AG10803 (cell line): ENCODE data around the gene COLEC12.
A peak's percentile ranks its signal among the peaks of the same experiment; 100 is the strongest.

Experiments
- DNase-seq: peaks from one replicate; pipeline ENCODE4 v3.0.0; 2010; ENCODE audit warnings: low read depth
- H3K4me3 ChIP-seq: 2 replicates; pipeline ENCODE4 v1.5.1; 2011; ENCODE audit warnings: mild to moderate bottlenecking, low read length, control low read depth
- CTCF ChIP-seq: conservative IDR thresholded peaks from 2 replicates; pipeline ENCODE4 v1.5.1; 2011; ENCODE audit warnings: mild to moderate bottlenecking, low read length, control low read depth, inconsistent platforms

Gene COLEC12

GRCh38 chr18:500632-501405 lies at the start of gene COLEC12:
COLEC12 (minus strand) TSS chr18:500701; CDS start chr18:500514, 187 bp downstream.
- peak within 1 kb of the TSS; percentile 89 for H3K4me3 ChIP-seq
- TF ChIP-seq CTCF: no peak
- DNase-seq: peak; percentile 34

GRCh38 chr18:549967-550366 lies 49.5 kb upstream of the COLEC12 start:
- no peak overlapping the region for H3K4me3 ChIP-seq
- DNase-seq: no peak
- no peak for TF ChIP-seq CTCF

GRCh38 chr18:543447-544078 lies 43.1 kb upstream of the COLEC12 start:
- H3K4me3 ChIP-seq: no peak overlapping the region
- DNase-seq: no peak
- TF ChIP-seq CTCF: no peak

GRCh38 chr18:533995-534601 lies 33.6 kb upstream of the COLEC12 start:
- DNase-seq: no peak
- no peak overlapping the region for H3K4me3 ChIP-seq
- no peak for TF ChIP-seq CTCF

- no peak for DNase-seq
- H3K4me3 ChIP-seq: no peak overlapping the region
- TF ChIP-seq CTCF: no peak
Measured at GRCh38 chr18:532632-533031, 32.1 kb upstream of the COLEC12 start.

GRCh38 chr18:532018-532417 lies 31.5 kb upstream of the COLEC12 start:
- no peak for TF ChIP-seq CTCF
- DNase-seq: no peak
- no peak overlapping the region for H3K4me3 ChIP-seq
